Heart right ventricle (tissue), 16 donors: ENCODE results near the gene PTPRN2. TPM values are rescaled to one million over a fixed set of nuclear protein-coding genes. Genes with fewer than 3 reads are reported as not detected.

ENCODE experiments used
- ATAC-seq, 8 donors: fragments of 200-7000 bp; cut with Tn5 transposase; one replicate each; pipeline ENCODE4 v1.9.1; 2020; ENCODE audit warnings: mild to moderate bottlenecking in 8 of 8, moderate library complexity in 8 of 8, moderate number of reproducible peaks in 1 of 8
- DNase-seq, 2 donors: peaks; one replicate each; pipeline ENCODE4 v3.0.0-alpha.2; 2020
- H3K27ac ChIP-seq, 10 donors: fragments of 200-600 bp; sonication (generic) in 2 of 10; one replicate each; pipeline versions ENCODE4 v1.5.0 to v1.8.0; 2020 to 2022; ENCODE audit warnings: mild to moderate bottlenecking in 3 of 10
- H3K27me3 ChIP-seq, 7 donors: fragments of 200-600 bp; one replicate each; pipeline ENCODE4 v1.8.0; 2021 to 2022; ENCODE audit warnings: mild to moderate bottlenecking in 2 of 7
- H3K36me3 ChIP-seq, 9 donors: fragments of 200-600 bp; sonication (generic) in 1 of 9; one replicate each; pipeline versions ENCODE4 v1.5.0 to v1.8.0; 2020 to 2022; ENCODE audit warnings: mild to moderate bottlenecking in 2 of 9
- H3K4me1 ChIP-seq, 9 donors: fragments of 200-600 bp; sonication (generic) in 1 of 9; one replicate each; pipeline versions ENCODE4 v1.5.0 to v1.8.0; 2020 to 2022; ENCODE audit warnings: mild to moderate bottlenecking in 4 of 9
- H3K4me3 ChIP-seq, 10 donors: fragments of 200-600 bp; sonication (generic) in 2 of 10; one replicate each; pipeline versions ENCODE4 v1.5.0 to v1.8.0; 2020 to 2022; ENCODE audit warnings: mild to moderate bottlenecking in 7 of 10, moderate library complexity in 2 of 10
- H3K9me3 ChIP-seq, 11 donors: fragments of 200-600 bp in 10 of 11; sonication (generic) in 2 of 11; one replicate each; pipeline versions ENCODE4 v1.5.0 to v1.8.0; 2013 to 2022; ENCODE audit warnings: mild to moderate bottlenecking in 2 of 11, control low read depth in 1 of 11, moderate library complexity in 1 of 11
- CTCF ChIP-seq, 9 donors: fragments of 200-600 bp; sonication (generic) in 2 of 9; IDR thresholded peaks; one replicate each; pipeline versions ENCODE4 v1.5.0 to v1.8.0; 2021 to 2022; ENCODE audit warnings: antibody characterized with exemption in 9 of 9, mild to moderate bottlenecking in 5 of 9, moderate library complexity in 1 of 9
- WGBS, 2 donors: extraction: QIAGEN DNeasy Blood & Tissue Kit; methylation state at CpG; one replicate each; pipeline ENCODE4 v1.1.7; 2013; ENCODE audit warnings: inconsistent platforms in 1 of 2; 5-methylcytosine and 5-hydroxymethylcytosine counted together
- intact Hi-C, 10 donors: fragments of 100-400 bp; cut with DNase I; formaldehyde crosslinking; loops; one replicate each; pipeline versions ENCODE4 v1.11.1 to v1.14.2; 2022
- polyA plus RNA-seq, 2 donors: library from polyadenylated mRNA; stranded (reverse); fragments of 200-250 nt; gene quantifications; one replicate each; pipeline ENCODE4 v1.2.3, GENCODE V29; 2013
- total RNA-seq, 10 donors: library from RNA; stranded (reverse); fragmentation: NEBNext Ultra II Directional in 3 of 10; extraction: Animal tissue kit (Norgen Biotek cat#: 25700) in 3 of 10; gene quantifications; one replicate each; pipeline versions ENCODE4 v1.2.1 to v1.2.4, GENCODE V29; 2021 to 2023
- donor health status: Arrhythmogenic right ventricular cardiomyopathy.
- donor health status: ischemic (EF 13 %, LVEDD 7.1; RV severe dilation, severe dysfunction).
- donor health status: healthy with polysubstance abuse.
- donor health status: DM: no; HTN: yes; CAD: no.
- donor health status: DM: no; HTN: no; CAD: no.
- donor health status: ischemic (EF 25% LVEDD 6.9; RV normal size, moderate dysfunction).
- donor health status: ischemic (EF 25% LVEDD 5.7; RV mildly dilated, moderate dysfunction).
- donor health status: healthy.
- donor health status: DM: yes; HTN: yes; CAD: no.
- donor health status: Ischemic cardiomyopathy.
- donor health status: ischemic (EF 35%, LVEDD 5.7; RV mildly dilated, moderate dysfunction).
- donor health status: nonischemic (EF 11% LVEDD 7.7; RV severe dilation, severe dysfunction).
- donor health status: DM: yes; HTN: yes; CAD: no.
- donor health status: PGD.
- donor health status: ischemic (EF 29% LVEDD 5.4; RV normal size, mild dysfunction).
- donor health status: nonischemic (EF 23%, LVEDD 6.1; RV moderate dilation, normal function).

The PTPRN2 gene
- total and polyA plus RNA-seq, 12 donors, result 0.82 to 1.8 (median 1.3) TPM

GRCh38 chr7:157928808-157929425, 658.7 kb downstream of the PTPRN2 start:
- intact Hi-C loops, result no loop called here

GRCh38 chr7:157928171-157928794, 659.3 kb downstream of the PTPRN2 start:
- DNase-seq (no peak), ATAC-seq (no peak)
- TF ChIP-seq CTCF (IDR thresholded peaks at IDR 0.05), result no peak
- H3K27ac ChIP-seq, result no peak overlapping the region
- WGBS, 2 donors, result 89 to 93% methylated on average over 12 of the region's 12 CpGs
- peaks cover 0 to 12% (median 6%) of the 10 kb centered on the region in 7 donors for H3K27me3 ChIP-seq
- no peak overlapping the region for H3K4me3 ChIP-seq
- peaks cover 0 to 16% (median 0%) of the 10 kb centered on the region in 11 donors for H3K9me3 ChIP-seq
- intact Hi-C loops, result no loop called here
- H3K36me3 ChIP-seq, result no peaks in the 10 kb centered on the region
- H3K4me1 ChIP-seq, result no peaks in the 10 kb centered on the region

More at GRCh38 chr7:157928808-157929425, 658.7 kb downstream of the PTPRN2 start:
- Histone ChIP-seq H3K27ac (no peak overlapping the region), H3K36me3 (no peaks in the 10 kb centered on the region), H3K27me3 (peaks cover 0 to 12% (median 5%) of the 10 kb centered on the region in 7 donors), H3K4me3 (no peak overlapping the region), H3K4me1 (no peaks in the 10 kb centered on the region), H3K9me3 (peaks cover 0 to 20% (median 0%) of the 10 kb centered on the region in 11 donors)
- TF ChIP-seq CTCF (IDR thresholded peaks at IDR 0.05), result no peak
- 72 to 74% methylated on average over 14 of the region's 14 CpGs for WGBS, 2 donors
- ATAC-seq (no peak), DNase-seq (no peak)

- TF ChIP-seq CTCF (IDR thresholded peaks at IDR 0.05), result no peak
- Histone ChIP-seq H3K4me1 (no peaks in the 10 kb centered on the region), H3K4me3 (no peak overlapping the region), H3K9me3 (peaks cover 0 to 10% (median 0%) of the 10 kb centered on the region in 11 donors), H3K36me3 (no peaks in the 10 kb centered on the region), H3K27me3 (peaks cover 0 to 12% (median 6%) of the 10 kb centered on the region in 7 donors), H3K27ac (no peak overlapping the region)
- intact Hi-C loops, result no loop called here
- DNase-seq, result no peak
- ATAC-seq, result no peak
- 56 to 70% methylated on average over 14 of the region's 14 CpGs for WGBS, 2 donors
Observed at GRCh38 chr7:157927313-157927925, 660.2 kb downstream of the PTPRN2 start.

GRCh38 chr7:157926521-157927150, 661.0 kb downstream of the PTPRN2 start:
- Histone ChIP-seq H3K27ac (no peak overlapping the region), H3K9me3 (peaks cover 0 to 6% (median 0%) of the 10 kb centered on the region in 11 donors), H3K27me3 (peaks cover 0 to 12% (median 6%) of the 10 kb centered on the region in 7 donors), H3K4me1 (no peaks in the 10 kb centered on the region), H3K4me3 (no peak overlapping the region), H3K36me3 (no peaks in the 10 kb centered on the region)
- no peak for TF ChIP-seq CTCF (IDR thresholded peaks at IDR 0.05)
- DNase-seq (no peak), ATAC-seq (no peak)
- WGBS, 2 donors, result 52 to 56% methylated on average over 13 to 16 of the region's 16 CpGs
- intact Hi-C loops, result no loop called here
